G401 (cell line): ENCODE measurements around the gene DCAF5. TPM values are rescaled to one million over a fixed set of nuclear protein-coding genes. Genes with fewer than 3 reads are reported as not detected.
"Not testable (repeated sequence)": the region's sequence is repeated elsewhere in the genome, so short reads cannot be mapped to it uniquely, and the experiment has no call there.

ENCODE experiments used
- DNase-seq: peaks from one replicate; pipeline ENCODE4 v3.0.0-alpha.2; 2015; ENCODE audit warnings: low spot score
- in situ Hi-C: cut with HindIII; loops from 2 replicates; pipeline ENCODE4 v1.10.0; 2016; ENCODE audit warnings: low sequenced_read_pairs, mixed read lengths
- total RNA-seq: library from RNA; depleted of rRNA; stranded (reverse); fragments of >200 nt; shearing (Covaris generic); gene quantifications from 2 replicates; pipeline ENCODE4 v1.2.3, GENCODE V29; 2014

DCAF5 gene
- total RNA-seq, 1 experiment from 2014 or later = 25.5 TPM

- DNase-seq = no peak
These were observed 73.7 kb downstream of the DCAF5 start for GRCh38 chr14:69079188-69079742.

GRCh38 chr14:69077841-69078240, 75.1 kb downstream of the DCAF5 start:
- DNase-seq = no peak
- in situ Hi-C loops = no loop called here

More at GRCh38 chr14:69079188-69079742, 73.7 kb downstream of the DCAF5 start:
- in situ Hi-C loops = no loop called here

GRCh38 chr14:69077185-69077584, 75.7 kb downstream of the DCAF5 start:
- in situ Hi-C loops, DNase-seq: not testable (repeated sequence)

- in situ Hi-C loops = no loop called here
- no peak for DNase-seq
These were observed 76.6 kb downstream of the DCAF5 start for GRCh38 chr14:69076341-69076740.

GRCh38 chr14:69073915-69074314, 79.0 kb downstream of the DCAF5 start:
- DNase-seq = no peak
- in situ Hi-C loops = no loop called here

GRCh38 chr14:69073429-69073828, 79.5 kb downstream of the DCAF5 start:
- in situ Hi-C loops = no loop called here

GRCh38 chr14:69072584-69072983, 80.3 kb downstream of the DCAF5 start:
- no peak for DNase-seq
- in situ Hi-C loops = no loop called here

More at GRCh38 chr14:69073429-69073828, 79.5 kb downstream of the DCAF5 start:
- no peak for DNase-seq

GRCh38 chr14:69068744-69069421, 84.0 kb downstream of the DCAF5 start:
- no peak for DNase-seq
- in situ Hi-C loops = no loop called here

GRCh38 chr14:69066396-69067171, 86.3 kb downstream of the DCAF5 start:
- no peak for DNase-seq
- in situ Hi-C loops = no loop called here

- DNase-seq, in situ Hi-C loops: not testable (repeated sequence)
These were observed 87.0 kb downstream of the DCAF5 start for GRCh38 chr14:69065934-69066333.

GRCh38 chr14:69064596-69064995, 88.3 kb downstream of the DCAF5 start:
- in situ Hi-C loops = no loop called here
- no peak for DNase-seq

- in situ Hi-C loops = no loop called here
- DNase-seq = no peak
These were observed 93.0 kb downstream of the DCAF5 start for GRCh38 chr14:69059658-69060623.

- in situ Hi-C loops = no loop called here
- DNase-seq = peak; percentile 58
These were observed 96.7 kb downstream of the DCAF5 start for GRCh38 chr14:69055999-69056788.

GRCh38 chr14:69055125-69055524, 97.8 kb downstream of the DCAF5 start:
- in situ Hi-C loops = no loop called here
- no peak for DNase-seq

GRCh38 chr14:69054030-69054429, 98.9 kb downstream of the DCAF5 start:
- in situ Hi-C loops = no loop called here
- DNase-seq = no peak

GRCh38 chr14:69052181-69052601, 100.7 kb downstream of the DCAF5 start:
- no peak for DNase-seq
- in situ Hi-C loops = no loop called here

- DNase-seq = no peak
- in situ Hi-C loops = no loop called here
These were observed 102.4 kb downstream of the DCAF5 start for GRCh38 chr14:69050240-69051184.
